Stimulated activated CD8-positive, alpha-beta memory T cell treated with anti-CD3 and anti-CD28 coated beads, Interleukin-7, amount 100 ng/mL, for 4 hours (primary cell): ENCODE measurements around the gene DLGAP5.
A peak's percentile ranks its signal among the peaks of the same experiment; 100 is the strongest.

ENCODE experiments used
- DNase-seq, 2 donors: peaks; one replicate each; pipeline ENCODE4 v3.0.0-alpha.2; 2020; ENCODE audit warnings: low read depth in 2 of 2

Gene DLGAP5

DNA sequence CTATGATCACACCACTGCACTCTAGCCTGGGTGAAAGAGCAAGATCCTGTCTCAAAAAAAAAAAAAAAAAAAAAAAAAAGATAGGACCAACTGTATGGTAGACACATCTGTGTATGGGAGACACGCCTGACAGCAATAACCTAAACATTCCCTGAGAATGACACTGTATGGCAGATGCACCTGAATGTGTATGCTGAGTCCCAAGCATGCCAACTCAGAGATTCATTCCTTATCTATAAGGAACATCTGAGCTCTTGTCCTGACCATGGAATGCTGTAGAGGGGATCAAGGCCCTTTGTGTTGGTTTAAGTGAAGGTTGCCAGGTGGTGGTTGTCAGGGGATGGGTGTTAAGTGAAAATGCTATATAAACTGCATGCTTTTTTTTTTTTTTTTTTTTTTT is 81.5 kb downstream of the DLGAP5 start:
- DNase-seq = no peak

DNA sequence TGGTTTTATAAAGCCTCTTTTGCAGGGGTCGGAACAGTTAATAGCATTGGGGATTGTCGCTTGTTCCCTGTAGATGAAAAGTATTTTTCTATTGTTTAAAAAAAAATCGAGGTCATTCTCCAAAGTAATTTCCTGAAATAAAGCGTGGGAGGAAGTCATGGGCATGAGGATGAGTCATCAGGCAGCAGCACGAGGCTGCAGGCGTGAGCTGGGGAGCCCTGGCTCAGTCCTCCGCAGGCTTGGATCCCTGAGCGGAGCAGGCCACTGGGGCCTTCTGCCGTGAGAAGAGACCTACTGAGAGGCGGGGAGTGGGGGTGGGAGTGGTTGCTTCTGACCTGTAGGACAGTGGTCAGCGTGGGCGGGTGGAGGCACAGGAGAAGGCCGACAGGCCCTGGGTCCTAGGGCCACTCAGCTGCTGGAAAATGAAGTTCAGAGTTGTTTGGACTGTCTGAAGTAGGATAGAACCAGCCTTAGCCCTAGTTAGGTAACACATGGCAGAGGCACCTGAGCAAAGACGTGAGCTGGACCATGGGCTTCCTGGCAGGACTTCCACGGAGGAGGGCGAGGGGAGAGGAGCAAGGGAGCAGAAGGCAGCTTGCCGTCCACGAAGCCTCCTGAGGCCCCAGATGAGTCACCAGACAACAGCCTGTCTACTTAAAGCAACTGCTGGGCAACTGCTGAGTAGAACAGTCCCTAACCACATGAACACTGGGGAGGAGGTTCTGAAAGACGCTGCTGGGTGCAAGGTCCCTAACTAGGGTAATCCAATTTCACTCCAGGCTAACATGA is 83.4 kb downstream of the DLGAP5 start:
- DNase-seq = peak in 1 of 2 donors; percentile 19

DNA sequence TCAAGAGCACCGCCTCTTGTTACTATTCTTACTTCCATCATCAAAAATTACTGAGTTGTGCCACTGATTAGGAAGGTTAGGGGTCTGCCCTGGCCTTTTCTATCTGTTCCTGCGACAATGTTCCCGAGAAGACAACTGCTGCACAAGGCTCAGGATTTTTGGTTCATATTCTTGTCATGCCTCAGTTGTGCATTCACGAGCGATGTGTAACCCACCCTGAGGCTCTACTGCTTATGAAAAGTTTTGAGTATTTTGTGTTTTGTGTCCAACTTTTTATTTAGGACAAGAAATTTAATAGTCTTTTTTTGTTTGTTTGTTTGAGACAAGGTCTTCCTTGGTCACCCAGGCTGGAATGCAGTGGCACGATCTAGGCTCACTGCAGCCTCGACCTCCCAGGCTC is 85.4 kb downstream of the DLGAP5 start:
- no peak for DNase-seq

DNA sequence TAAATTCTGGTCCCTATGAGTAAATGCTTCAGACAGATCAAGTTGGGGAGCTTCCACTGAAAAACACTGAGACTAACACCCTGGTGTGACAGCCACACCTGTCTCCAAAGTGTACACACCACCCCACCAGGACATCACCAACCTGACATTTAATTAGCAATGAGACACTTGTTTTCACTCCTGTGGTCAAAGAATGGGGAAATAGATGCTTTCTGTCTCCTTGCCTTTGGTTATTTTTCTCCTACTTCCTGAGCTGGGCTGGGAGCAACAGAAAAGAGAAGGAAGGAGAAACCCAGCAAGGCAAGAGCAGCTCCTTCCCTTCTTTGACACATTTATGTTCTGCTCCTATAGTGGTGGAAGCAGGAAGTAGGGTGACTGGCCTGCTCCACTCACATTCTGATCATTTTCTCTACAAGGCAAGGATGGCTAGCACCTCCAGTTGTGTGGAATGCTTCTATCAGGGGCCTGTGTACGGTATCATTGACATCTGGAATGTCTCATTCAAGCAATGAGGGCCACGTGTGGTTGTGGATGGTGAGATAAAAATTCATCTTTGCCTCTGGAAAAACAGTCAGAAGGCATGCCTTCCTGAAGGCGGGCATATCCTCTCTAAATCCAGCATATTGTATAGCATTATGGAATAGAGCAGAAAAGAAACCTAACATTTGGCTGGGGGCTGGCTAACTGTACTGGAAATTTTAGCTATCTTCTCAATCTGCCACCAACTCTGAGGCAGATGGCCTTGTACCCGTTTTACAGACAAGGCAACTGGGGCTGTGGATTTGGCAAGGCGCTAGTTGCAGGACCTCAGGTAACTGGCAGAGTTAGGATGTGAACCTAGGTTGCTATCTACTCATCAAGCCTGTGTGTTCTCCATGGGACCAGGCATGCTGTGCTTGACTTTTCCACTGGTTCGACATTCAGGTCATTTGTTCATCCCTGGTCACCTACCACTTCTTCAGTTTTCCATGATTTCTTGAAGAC is 87.1 kb downstream of the DLGAP5 start:
- no peak for DNase-seq

- DNase-seq = peak in 1 of 2 donors; percentile 25
These were observed 88.3 kb downstream of the DLGAP5 start for GRCh38 chr14:55103005-55103640.

- DNase-seq = peak in 1 of 2 donors; percentile 21
These were observed 89.2 kb downstream of the DLGAP5 start for GRCh38 chr14:55102141-55102621.

GRCh38 chr14:55101698-55102097 is 89.7 kb downstream of the DLGAP5 start:
- no peak for DNase-seq

DNA sequence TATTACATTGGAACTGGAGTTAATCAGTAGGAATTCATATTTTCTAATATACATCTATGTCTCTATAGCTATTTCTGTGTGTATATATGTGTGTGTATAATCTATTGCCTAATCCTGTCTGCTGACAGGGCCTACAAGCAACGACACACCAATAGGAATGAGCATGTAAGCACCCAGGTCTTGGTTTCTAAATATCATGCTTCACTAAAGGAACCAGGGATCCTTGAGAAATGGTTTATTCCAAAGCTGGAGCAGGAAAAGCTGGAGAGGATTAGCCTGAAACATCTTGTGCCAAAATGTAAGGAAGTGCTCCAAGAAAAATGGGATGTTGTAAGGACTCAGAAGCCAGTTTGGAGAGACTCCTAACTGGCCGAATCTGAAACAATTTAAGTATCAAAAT is 91.6 kb downstream of the DLGAP5 start:
- DNase-seq = no peak

- DNase-seq = no peak
These were observed 92.9 kb downstream of the DLGAP5 start for GRCh38 chr14:55098561-55098898.
